Measurements from ENCODE around the gene HSPB1.
A peak's percentile ranks its signal among the peaks of the same experiment; 100 is the strongest.

Gene HSPB1

GRCh38 chr7:76260171-76260703, 42.2 kb upstream of the HSPB1 start:
- H3K4me1 ChIP-seq (ENCODE audit: low read depth, poor library complexity, severe bottlenecking) = peaks cover 8% of the 10 kb centered on the region
- no peak overlapping the region for H3K4me3 ChIP-seq (IDR thresholded peaks at IDR 0.05; ENCODE audit: insufficient read depth, low read depth, low read length)
- no peak overlapping the region for H3K27ac ChIP-seq
- H3K4me2 ChIP-seq = no peak overlapping the region
- H3K27me3 ChIP-seq (ENCODE audit: insufficient read depth, low read depth) = no peaks in the 10 kb centered on the region; the same call in 1 of the 2 replicates
- H3K79me2 ChIP-seq (ENCODE audit: insufficient read depth, low read depth) = no peaks in the 10 kb centered on the region
- no peak for TF ChIP-seq CTCF (conservative IDR thresholded peaks at IDR 0.05; ENCODE audit: low read depth, low read length)
- no peak overlapping the region for H3K9ac ChIP-seq
- no peak overlapping the region for H2AFZ ChIP-seq (ENCODE audit: low read depth)
- H3K36me3 ChIP-seq (ENCODE audit: insufficient read depth) = no peaks in the 10 kb centered on the region
- H4K20me1 ChIP-seq (ENCODE audit: insufficient read depth) = no peaks in the 10 kb centered on the region

DNA sequence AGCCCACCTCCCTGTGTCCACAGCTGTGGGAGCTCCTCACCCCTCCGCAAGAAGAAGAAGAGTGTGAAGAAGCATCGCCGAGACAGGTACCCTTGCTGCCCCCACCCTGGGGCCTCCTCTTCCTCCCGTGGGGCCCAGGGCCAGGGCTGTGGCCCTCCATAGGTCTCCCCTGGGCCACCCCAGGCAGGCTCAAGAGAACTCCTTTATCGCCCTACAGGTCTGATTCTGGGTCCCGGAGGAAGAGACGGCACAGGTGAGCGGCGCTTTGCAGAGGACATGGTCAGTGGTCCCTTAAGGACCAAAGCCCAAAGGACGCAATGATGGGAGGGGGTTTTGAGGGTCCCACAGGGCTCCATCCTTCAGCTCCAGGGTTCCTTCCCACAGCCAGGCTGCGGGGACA, 41.1 kb upstream of the HSPB1 start:
- no peak overlapping the region for H3K4me2 ChIP-seq
- no peaks in the 10 kb centered on the region for H3K36me3 ChIP-seq (ENCODE audit: insufficient read depth)
- H4K20me1 ChIP-seq (ENCODE audit: insufficient read depth) = no peaks in the 10 kb centered on the region
- H3K79me2 ChIP-seq (ENCODE audit: insufficient read depth, low read depth) = no peaks in the 10 kb centered on the region
- TF ChIP-seq CTCF (conservative IDR thresholded peaks at IDR 0.05; ENCODE audit: low read depth, low read length) = no peak
- no peak overlapping the region for H3K4me3 ChIP-seq (IDR thresholded peaks at IDR 0.05; ENCODE audit: insufficient read depth, low read depth, low read length)
- peaks cover 8% of the 10 kb centered on the region for H3K4me1 ChIP-seq (ENCODE audit: low read depth, poor library complexity, severe bottlenecking)
- no peak overlapping the region for H2AFZ ChIP-seq (ENCODE audit: low read depth)
- H3K27me3 ChIP-seq (ENCODE audit: insufficient read depth, low read depth) = no peaks in the 10 kb centered on the region; the same call in 1 of the 2 replicates
- no peak overlapping the region for H3K9ac ChIP-seq
- H3K27ac ChIP-seq = no peak overlapping the region

DNA sequence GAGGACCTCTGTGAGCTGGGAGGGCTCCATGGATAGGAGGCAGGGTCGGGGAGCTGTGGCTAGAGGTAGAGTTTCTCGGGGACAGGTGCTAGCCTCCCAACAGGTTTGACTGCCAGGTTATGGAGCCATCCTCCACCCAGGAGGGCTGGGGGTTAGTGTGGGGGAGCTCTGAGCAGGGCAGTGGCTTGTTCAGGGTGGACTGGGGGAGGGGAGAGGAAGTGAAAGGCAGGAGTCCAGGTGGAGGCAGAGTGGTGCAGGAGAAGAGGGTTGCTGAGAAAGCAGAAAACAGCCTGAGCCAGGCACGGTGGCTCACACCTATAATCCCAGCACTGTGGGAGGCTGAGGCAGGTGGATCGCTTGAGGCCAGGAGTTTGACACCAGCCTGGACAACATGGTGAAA, 40.5 kb upstream of the HSPB1 start:
- no peak overlapping the region for H3K4me3 ChIP-seq (IDR thresholded peaks at IDR 0.05; ENCODE audit: insufficient read depth, low read depth, low read length)
- H3K27ac ChIP-seq = no peak overlapping the region
- no peak for TF ChIP-seq CTCF (conservative IDR thresholded peaks at IDR 0.05; ENCODE audit: low read depth, low read length)
- H4K20me1 ChIP-seq (ENCODE audit: insufficient read depth) = no peaks in the 10 kb centered on the region
- no peaks in the 10 kb centered on the region for H3K79me2 ChIP-seq (ENCODE audit: insufficient read depth, low read depth)
- H3K27me3 ChIP-seq (ENCODE audit: insufficient read depth, low read depth) = peaks cover 5% of the 10 kb centered on the region; the same call in 1 of the 2 replicates
- peak overlapping the region; percentile 18; the same call in 1 of the 2 replicates for H3K4me2 ChIP-seq
- H3K4me1 ChIP-seq (ENCODE audit: low read depth, poor library complexity, severe bottlenecking) = peaks cover 8% of the 10 kb centered on the region
- H2AFZ ChIP-seq (ENCODE audit: low read depth) = no peak overlapping the region
- H3K9ac ChIP-seq = no peak overlapping the region
- H3K36me3 ChIP-seq (ENCODE audit: insufficient read depth) = no peaks in the 10 kb centered on the region

- Histone ChIP-seq H4K20me1 (ENCODE audit: insufficient read depth) (no peaks in the 10 kb centered on the region), H3K27ac (no peak overlapping the region), H3K27me3 (ENCODE audit: insufficient read depth, low read depth) (peaks cover 6% of the 10 kb centered on the region; the same call in 1 of the 2 replicates), H3K4me3 (IDR thresholded peaks at IDR 0.05; ENCODE audit: insufficient read depth, low read depth, low read length) (no peak overlapping the region), H3K36me3 (ENCODE audit: insufficient read depth) (no peaks in the 10 kb centered on the region), H2AFZ (ENCODE audit: low read depth) (no peak overlapping the region), H3K9ac (no peak overlapping the region), H3K4me1 (ENCODE audit: low read depth, poor library complexity, severe bottlenecking) (peaks cover 8% of the 10 kb centered on the region), H3K4me2 (no peak overlapping the region), H3K79me2 (ENCODE audit: insufficient read depth, low read depth) (no peaks in the 10 kb centered on the region)
- peak; percentile 89 for TF ChIP-seq CTCF (conservative IDR thresholded peaks at IDR 0.05; ENCODE audit: low read depth, low read length)
These were observed 39.6 kb upstream of the HSPB1 start for GRCh38 chr7:76262683-76263402.
